COLO829 (cell line): ENCODE results near the gene DSCAML1.

ENCODE experiments used
- DNase-seq: peaks from one replicate; pipeline ENCODE4 v3.0.0; 2012; ENCODE audit warnings: low spot score

DSCAML1 gene

DNA sequence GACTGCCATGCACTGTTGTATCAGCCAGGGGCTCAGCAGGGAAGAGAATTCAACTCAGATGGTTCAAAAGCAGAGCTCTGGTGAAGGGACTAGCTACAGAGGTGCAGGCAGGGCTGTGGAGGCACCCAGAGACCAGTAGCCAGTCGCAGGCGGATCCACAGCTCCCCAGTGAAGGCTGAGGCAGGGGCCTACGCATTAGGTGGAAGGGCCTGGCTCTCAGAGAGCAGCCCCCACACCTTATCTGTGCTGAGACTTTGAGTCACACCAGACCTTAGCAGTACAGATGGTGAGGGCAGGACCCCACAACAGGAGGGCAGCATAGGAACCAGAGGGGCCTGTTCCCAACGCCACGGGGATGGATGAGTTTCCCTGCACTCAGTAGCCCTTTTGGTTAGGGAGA is 189.6 kb downstream of the DSCAML1 start:
- DNase-seq: no peak

DNA sequence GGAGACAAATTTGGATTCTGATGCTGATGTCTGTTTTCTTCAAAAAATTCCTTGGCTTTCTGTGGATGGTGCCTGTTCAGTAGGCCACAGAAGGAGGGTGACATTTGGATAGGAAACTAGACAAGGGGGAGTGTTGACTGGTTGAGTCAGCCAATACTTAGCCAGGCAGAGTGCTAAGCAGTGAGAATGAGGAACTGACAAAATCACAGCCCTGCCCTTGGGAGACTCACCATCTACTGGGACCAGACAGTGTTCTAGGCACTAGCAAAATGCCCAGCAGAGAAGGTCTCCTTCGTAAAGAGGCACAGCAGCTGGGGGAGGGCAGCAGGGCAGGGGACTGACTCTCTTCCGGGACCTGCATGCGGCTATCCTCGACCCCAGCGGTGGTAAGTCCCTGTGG is 190.2 kb downstream of the DSCAML1 start:
- no peak for DNase-seq

DNA sequence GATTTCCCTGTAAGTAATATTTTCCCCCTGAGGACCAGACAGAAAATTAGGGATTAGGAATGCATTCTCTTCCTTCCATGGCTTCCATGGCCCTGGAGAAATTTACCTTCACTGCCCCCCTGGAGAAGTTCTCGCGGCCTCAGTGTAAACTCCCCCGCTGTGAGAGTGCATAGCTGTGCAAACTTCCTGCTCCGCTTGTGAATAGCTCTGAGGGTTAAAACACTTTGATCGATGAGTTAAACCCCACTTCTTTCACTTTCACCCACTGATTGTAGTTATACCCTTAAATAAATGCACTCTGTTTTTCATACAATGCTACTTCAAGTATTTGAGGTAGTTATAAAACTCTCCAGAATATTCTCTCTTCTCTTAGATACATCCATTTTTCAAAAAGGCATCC is 190.8 kb downstream of the DSCAML1 start:
- no peak for DNase-seq

DNA sequence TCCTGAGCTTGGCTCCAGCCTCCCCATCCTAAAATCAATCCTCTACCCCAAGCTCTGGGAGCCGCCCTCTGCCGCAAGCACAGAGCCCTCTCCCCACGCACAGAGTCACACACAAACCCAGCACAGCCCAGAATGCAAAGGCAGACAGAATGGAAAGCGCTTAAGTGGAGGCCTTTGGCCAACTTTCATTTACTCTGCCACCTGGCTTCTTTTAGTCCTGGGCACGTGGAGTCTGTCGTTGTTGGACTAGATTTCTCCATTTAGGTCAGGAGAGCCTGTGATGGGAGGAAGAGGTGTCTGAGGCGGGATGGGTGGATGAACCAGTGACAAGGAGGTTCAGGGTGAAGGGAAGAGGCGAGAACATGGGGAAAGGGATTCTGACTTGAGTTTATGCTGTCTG is 191.7 kb downstream of the DSCAML1 start:
- DNase-seq: no peak

DNA sequence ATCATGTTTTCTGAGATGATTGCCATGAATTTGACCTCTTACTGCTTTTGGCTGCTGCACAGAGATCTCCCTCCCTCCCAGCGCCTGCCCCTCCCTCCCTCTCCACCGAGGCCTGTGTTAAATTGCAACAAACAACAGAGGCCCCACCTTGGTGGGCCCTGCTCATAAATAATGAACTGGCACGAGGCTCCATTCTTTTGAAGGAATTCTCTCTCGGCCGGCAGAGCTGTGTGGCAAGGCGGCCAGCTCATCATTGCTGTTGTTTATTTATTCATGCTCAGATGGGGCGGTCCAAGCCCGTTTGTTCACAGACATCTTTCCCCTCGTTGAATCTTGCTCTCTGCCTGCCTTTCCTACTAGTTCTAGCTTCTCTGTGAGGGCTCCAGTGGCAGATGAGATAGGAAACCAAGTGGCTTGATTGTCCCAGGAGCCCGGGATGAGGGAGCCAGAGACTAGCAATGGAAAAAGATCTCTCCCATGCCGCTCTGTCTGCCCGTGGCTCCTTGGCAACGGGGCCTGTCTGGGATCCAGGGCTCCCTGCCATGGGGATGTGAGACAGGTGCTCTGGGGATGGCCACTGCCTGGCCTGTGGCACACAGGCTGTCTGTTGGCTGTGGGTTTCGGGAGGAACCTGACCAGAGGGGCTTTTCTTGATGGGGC is 192.6 kb downstream of the DSCAML1 start:
- DNase-seq: no peak

DNA sequence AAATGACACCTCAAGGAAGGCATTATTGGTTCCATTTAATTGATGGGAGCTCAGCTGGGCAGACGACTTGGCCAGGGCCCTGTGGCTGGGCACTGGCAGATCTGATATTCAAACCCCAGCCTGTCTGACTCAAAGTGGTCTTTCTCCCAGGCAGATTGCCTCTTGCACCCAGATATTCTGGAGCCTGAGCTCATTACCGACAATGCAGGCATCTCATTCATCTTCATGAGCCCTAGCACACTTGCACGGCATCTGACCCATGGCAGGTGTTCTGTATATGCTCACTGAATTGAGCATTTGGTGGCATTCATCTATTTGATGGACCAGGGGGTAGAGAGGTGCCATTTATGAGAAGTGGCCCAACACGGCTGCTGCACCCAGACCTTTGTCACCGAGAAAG is 193.1 kb downstream of the DSCAML1 start:
- no peak for DNase-seq

DNA sequence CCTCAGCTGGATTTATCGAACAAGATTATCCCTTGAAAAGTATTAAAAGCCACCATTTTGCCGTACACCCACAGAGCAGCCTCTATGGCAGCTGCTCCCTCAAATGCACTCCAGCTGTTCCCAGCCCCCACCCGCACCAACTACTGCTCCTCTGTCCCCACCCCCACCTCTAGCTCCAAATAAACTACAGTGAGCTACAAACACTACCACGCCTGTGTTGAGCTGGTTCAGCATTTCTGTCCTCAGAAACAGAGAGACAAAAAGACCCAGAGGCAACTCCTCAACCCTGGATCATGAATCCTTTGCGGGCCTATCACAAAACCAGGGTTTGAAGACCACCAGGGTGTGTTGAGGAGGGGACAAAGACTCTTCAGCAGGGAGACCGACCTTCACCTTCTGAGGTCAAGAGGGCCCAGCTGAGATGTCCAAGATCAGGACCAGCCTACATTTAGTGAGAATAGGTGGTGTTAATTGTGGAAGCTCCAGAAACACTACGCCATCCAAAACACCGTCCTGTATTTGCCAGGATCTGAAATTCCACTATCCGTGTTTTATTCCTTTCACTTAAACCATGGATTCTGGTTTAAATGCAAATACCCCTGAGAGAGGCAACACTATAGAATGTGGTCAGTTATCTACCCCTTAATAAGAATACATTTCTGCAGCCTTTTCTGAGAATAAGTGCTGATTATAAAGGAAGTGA is 195.9 kb downstream of the DSCAML1 start:
- DNase-seq: no peak

DNA sequence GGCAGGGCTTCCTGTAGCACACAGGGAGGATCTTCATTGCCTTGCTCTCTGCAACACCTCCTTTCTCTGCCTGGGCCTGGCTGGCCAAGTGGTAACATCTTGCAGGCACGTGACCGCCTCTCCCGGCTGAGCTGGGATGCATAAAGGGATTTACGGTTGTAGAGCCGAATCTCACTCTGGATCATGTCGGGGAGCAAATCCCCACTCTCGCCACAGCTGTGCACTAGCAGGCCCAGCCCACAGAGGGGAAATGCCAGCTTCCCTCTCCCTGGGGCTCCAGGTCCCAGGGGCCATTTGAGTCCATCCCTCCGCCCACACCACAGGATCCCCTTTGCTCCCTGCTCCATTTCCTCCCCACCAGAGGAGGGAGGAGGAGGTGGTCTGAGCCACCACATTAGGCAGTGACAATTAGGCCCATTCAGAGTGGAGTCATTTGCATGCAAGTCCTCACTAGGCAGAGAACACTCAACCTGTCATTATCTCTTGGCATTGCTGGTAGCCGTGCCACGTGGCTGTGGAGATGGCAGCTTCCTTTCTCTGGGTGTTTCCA is 196.7 kb downstream of the DSCAML1 start:
- peak; percentile 12 for DNase-seq

DNA sequence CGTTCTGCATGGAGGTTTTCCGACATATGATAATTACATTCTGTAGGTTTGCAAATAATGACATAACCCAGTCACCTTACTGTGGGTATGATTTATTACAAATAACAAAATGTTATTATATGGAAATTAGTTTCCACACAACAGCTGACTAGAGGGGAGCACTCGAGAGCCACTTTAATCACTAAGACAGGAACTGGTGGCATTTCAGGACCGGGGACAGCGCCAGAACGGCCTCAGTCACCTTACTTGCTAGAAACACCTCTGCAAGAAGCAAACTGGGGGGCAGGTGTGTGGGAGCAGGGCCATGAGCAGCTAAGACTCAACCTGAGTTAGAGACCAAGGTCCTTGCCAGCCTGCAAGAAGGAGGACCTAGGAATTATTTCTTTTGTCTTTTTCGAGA is 199.9 kb downstream of the DSCAML1 start:
- DNase-seq: peak; percentile 34

DNA sequence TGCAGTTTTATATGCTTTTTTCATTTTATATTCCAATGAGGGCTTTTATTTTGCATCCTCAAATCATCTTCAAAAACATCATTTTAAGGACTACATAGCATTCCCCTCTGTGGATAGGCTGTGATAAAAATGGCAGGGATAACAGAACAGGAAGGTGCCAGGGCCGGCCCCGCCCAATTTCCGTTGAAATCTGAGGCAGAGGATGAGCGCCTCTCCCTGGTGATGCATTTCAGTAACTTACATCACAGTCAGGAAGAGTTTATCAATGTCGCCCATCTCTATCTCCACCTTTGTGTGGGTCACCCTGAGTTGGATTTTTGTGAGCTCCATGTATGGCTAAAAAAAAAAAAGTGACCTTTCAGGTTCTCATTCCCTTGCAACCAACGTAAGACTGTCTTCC is 201.6 kb downstream of the DSCAML1 start:
- peak; percentile 6 for DNase-seq

DNA sequence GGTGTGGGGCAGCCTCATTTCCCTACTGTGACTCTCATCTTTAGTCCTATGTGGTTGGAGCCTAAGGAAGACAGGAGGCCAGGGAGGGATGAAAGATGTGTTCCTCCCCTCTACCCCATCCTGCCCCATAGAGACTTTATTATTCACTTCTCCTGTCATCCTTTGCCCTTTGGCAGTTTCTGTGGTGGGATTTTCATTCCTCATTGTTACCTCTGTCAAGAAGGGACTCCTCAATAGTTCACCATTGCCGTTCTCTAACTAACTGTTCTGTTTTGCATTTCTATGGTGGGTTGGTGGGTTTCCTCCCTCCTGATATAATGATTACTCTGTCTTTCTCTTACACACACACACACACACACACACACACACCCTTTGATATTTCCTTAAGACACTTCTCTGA is 202.3 kb downstream of the DSCAML1 start:
- no peak for DNase-seq

DNA sequence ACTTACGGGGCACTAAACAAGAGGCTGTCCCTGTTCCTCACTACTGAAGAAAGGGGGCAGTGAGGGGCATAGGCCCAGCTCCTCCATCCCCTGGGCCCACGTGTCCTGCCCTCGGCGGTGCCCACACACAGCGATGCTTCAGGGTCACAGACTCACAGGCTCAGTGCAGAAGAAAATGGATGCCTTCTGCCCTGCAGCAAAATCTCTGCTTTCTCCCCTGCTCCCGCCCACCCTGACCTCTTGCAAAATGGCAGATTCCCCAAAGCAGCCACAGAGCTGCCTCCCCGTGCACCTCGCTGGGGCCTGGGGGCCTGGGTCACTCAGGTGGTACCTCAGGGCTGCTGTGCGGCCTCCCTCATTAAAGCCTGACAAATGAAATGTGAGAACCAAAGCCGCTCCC is 204.0 kb downstream of the DSCAML1 start:
- DNase-seq: no peak

DNA sequence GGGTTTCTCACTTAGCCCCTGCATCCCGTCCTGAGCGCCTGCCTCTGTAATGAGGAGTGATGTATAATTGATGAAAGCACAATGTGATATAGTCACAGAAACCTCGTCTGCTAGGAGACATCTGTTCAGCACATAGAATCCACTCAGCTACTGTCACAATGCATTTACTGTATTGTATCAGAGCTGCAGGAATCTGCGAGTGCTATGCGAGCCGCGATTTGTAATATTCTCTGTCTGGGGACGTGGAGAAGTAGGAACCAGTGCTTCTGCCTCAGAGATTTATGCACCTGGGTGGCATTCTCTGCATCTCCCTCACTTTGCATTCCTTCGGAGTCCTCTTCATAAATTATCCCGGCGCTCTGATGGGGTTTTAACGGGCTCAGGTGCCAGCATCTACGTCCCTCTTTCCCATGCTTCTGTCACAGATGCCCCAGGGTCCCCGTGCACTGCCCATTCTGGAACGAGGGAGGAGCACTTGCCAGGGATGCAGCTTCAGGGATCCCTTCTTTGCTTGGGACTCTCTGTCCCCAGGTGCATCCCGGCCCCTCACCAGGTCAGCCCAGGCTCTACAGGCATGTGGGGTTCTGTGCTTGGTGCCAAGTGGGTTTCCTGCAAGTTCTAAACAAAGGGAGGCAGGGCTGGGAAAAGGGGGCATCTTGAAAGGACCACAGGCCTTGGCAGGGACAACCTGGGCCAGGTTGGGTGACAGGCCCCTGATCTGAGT is 205.5 kb downstream of the DSCAML1 start:
- no peak for DNase-seq

DNA sequence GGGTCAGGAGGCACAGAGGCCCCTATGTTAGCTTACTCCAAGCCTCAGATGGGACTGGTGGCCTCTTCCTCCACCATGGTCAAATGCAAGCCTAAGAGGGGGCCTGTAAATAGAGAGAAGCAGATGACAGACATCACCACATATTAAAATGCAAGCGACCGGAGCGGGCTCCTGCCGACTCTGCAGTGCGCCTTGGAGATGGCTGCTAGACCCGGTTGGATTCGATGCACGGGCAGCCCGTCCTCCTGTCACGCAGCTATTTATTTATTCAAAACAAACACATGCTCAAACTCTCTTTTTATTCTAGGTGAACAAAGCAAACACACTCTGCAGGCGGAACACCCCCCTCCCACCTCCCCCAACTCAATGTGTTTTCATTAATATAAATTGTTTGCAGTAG is 208.0 kb downstream of the DSCAML1 start:
- DNase-seq: no peak

DNA sequence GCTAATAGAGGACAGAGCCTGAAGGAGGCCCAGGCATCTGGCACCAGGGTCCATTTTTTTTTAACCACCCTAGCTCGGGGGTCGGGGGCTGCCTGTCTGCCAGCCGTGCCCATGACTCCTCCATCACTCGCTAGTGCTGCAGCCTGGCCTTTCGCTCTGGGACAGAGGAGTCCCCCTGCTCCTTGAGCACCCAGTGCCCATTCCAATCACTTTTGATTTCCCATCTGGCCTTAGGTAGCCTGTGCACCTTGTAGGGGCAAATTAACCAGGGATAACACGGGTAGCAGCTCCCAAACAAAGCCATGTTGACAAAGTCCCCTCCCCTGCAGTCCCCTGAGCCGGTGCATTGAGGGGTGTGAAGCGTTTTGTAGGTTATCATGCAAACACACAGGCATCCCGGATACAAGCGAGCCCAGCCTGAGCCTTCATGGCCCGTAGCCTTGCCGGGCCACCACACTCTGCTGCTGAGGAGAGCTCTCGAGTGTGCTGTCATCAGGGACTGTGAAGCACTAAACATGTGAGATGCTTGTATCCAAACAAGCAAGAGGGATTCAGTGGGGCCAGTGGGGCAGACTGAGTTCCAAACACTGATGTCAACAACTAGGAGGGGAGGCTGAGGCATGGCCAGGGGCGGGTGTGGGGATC is 208.7 kb downstream of the DSCAML1 start:
- no peak for DNase-seq

DNA sequence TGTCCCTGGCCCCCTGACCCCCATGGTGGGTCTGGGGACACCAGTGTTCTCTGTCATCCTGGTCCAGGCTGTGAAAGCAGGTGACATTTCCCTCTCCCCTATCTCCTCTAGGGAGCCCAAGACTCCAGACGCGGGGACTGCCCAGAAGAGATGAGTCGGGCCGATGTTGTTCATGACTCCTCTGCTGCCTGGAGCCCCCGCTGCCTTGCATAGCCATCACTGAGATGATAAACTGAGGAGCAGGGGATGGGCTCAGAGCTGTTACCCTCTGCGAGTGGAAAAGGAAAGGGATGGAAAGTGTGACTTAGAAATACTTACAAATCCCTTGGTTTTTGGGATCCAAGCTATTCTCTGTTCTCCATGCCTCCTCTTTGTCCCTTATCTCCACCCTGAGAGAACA is 209.6 kb downstream of the DSCAML1 start:
- DNase-seq: no peak

DNA sequence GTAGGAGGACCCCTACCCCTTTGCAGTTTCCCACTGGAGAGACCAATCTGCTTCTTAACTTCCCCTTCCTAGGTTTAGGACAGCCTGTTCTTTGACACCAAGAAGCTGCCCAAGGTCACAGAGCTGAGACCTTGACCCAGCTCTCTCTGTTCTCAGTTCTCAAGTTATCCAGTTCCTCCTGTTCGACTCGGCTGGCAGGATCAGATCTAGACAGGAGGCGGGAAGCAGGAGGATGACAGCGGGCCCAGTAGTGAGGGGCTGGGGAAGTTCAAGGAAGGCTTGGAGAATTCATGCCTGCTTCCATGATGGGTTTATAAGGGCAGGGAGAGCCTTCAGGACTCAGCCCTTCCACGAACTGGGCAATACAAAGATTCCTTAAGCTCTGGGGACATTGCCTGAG is 210.6 kb downstream of the DSCAML1 start:
- no peak for DNase-seq

DNA sequence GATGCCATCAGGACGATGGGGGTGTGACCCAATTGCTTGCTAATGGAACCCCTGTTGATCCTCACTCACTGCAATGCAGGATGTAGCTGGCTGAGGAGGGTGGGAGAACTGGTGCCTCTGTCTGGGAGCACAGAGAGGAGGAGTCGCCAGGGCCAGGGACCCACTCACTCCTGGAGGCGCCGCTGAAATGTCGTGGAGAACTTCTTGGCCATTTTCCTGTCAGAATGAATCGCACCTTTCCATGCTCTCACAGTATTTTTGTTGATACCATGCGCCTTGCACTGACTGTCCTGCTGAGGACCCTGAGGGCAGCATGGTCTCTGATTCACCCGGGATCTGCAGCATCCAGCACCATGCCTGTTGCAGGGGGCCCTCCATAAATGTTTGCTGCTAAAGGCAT is 211.4 kb downstream of the DSCAML1 start:
- no peak for DNase-seq

DNA sequence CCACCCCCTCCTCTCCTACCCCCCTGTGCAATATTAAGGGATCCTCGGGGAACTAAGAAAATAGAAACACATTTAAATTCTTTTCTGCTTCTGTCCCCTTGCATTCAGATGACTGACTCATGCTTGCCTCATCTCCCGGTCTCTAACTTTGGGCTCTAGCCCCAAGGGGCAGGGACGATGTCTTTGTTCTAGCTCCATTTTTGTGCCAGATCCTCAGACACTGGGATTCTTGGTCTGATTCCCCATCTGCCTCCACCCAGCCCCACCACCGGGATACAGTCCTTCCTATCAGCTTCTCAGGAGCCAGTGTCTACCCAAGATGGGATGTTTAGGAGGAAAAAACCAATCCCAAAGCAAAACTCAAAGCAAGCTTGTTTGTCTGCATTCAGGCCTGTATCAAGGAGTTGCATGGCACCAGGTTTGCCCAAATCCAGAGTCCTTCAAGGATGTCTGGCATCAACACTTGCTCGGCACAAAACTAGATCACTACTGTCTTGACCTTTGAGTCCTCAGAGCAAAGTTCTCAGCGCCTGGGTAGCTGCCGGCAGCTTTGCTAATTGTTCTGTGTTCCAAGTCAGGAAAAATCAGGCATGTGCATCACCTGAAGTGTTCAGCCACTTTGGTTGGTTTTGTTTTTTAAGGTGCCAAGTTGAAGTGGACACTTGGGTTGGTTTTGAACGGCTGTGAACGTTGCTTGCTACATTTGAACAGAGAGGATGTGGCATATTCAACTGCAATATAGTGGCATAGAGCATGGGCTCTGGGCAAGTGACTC is 212.8 kb downstream of the DSCAML1 start:
- DNase-seq: no peak

DNA sequence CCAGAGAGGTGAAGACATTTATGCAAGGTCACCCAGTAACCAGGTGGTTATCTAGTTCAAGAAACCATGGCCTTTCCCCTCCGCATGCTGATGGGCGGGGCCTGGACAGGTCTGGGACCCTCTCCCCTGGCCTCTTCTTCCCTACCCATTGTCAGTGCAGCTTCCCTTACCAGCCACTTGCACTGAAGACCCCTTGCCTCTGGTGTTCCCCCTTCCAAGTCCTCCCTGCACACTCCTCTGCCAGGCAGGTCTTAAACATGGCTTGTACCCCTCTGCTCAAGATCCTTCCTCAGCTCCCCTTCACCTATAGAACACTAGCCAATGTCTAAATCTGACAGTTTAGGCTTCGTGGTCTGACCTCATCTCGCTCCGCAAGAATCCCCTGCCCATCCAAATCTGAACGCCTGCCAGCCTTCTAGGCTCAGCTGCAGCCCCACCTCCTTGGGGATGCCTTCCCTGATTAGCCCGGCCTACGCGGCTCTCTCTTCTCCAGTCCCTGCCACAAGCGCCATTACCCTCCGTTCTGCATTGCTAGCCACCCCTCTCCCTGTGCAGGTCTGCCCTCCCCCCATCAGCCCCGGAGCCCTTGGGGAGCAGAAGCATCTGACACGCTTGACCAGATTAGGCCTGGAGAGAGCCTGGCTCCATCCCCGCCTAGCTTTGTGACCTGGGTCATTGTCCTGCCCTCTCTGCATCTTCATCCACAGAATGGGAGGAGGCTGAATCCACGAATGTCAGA is 213.8 kb downstream of the DSCAML1 start:
- DNase-seq: no peak

DNA sequence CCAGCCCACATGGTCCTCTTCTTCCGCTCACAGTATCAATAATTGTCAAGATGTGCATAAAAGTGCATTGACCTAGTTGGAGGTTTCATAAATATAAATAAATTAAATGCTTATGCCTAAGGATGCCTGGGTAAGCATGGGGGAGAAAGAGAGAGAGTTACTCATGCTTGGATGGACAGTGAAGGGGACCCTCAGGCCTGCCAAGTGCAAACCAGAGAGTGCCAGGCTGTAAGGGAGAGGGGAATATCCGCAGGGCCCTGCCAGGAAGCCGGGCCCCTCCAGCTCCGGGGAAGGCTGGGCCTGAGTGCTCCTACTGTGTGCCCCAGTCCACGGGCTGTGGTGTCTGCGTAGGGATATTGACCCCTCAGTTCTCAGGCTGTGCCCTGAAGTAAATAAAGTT is 214.6 kb downstream of the DSCAML1 start:
- DNase-seq: no peak
